GM23338 (cell line): ENCODE measurements around the gene RCCD1. TPM values are rescaled to one million over a fixed set of nuclear protein-coding genes. Genes with fewer than 3 reads are reported as not detected.

ENCODE experiments used
- ATAC-seq: fragments of 200-7000 bp; cut with Tn5 transposase; 3 replicates; pipeline ENCODE4 v1.9.1; 2020
- DNase-seq: peaks from one replicate; pipeline ENCODE4 v3.0.0-alpha.2; 2015; ENCODE audit warnings: low spot score
- H2AFZ ChIP-seq: fragments of 200-600 bp; sonication (generic); 2 replicates; pipeline ENCODE4 v1.8.0; 2016; ENCODE audit warnings: antibody characterized with exemption, mild to moderate bottlenecking, moderate library complexity
- H3F3A ChIP-seq: fragments of 200-600 bp; sonication (generic); replicated peaks from 2 replicates; pipeline ENCODE4 v1.8.0; 2017; ENCODE audit warnings: antibody characterized with exemption, mixed run types, low read depth
- H3K27ac ChIP-seq: fragments of 200-600 bp; sonication (generic); 2 replicates; pipeline ENCODE4 v1.6.1; 2016; ENCODE audit warnings: low read depth
- H3K27me3 ChIP-seq: fragments of 200-600 bp; sonication (generic); 2 replicates; pipeline ENCODE4 v1.8.0; 2016; ENCODE audit warnings: mild to moderate bottlenecking, mixed run types, moderate library complexity; ENCODE audit not compliant: insufficient read depth
- H3K36me3 ChIP-seq: fragments of 200-600 bp; sonication (generic); 2 replicates; pipeline ENCODE4 v1.8.0; 2016; ENCODE audit warnings: mild to moderate bottlenecking; ENCODE audit not compliant: insufficient read depth
- H3K4me1 ChIP-seq: fragments of 200-600 bp; sonication (generic); 2 replicates; pipeline ENCODE4 v1.8.0; 2016; ENCODE audit warnings: mild to moderate bottlenecking, moderate library complexity; ENCODE audit not compliant: insufficient read depth
- H3K4me2 ChIP-seq: fragments of 200-600 bp; sonication (generic); 2 replicates; pipeline ENCODE4 v1.7.1; 2017; ENCODE audit warnings: mixed run types
- H3K4me3 ChIP-seq: fragments of 200-600 bp; sonication (generic); 2 replicates; pipeline ENCODE4 v1.6.1; 2016; ENCODE audit warnings: mixed run types
- H3K79me2 ChIP-seq: fragments of 200-600 bp; sonication (generic); replicated peaks from 2 replicates; pipeline ENCODE4 v1.8.0; 2017; ENCODE audit warnings: mild to moderate bottlenecking; ENCODE audit not compliant: insufficient read depth
- H3K9me2 ChIP-seq: fragments of 200-600 bp; sonication (generic); 2 replicates; pipeline ENCODE4 v1.8.0; 2017; ENCODE audit not compliant: insufficient read depth
- H4K20me1 ChIP-seq: fragments of 200-600 bp; sonication (generic); replicated peaks from 2 replicates; pipeline ENCODE4 v1.8.0; 2017; ENCODE audit warnings: mild to moderate bottlenecking; ENCODE audit not compliant: insufficient read depth
- H3K27ac Mint-ChIP-seq: 2 replicates; pipeline ENCODE4 v1.8.0; 2020; ENCODE audit warnings: inconsistent platforms, mild to moderate bottlenecking, moderate library complexity, mixed read lengths
- H3K27me3 Mint-ChIP-seq: 3 replicates; pipeline ENCODE4 v1.8.0; 2022; ENCODE audit warnings: low read depth, mild to moderate bottlenecking, moderate library complexity, mixed read lengths, inconsistent platforms; ENCODE audit not compliant: insufficient read depth, poor library complexity
- H3K36me3 Mint-ChIP-seq: 3 replicates; pipeline ENCODE4 v1.8.0; 2021; ENCODE audit warnings: low read depth, mild to moderate bottlenecking, inconsistent platforms, moderate library complexity, mixed read lengths
- H3K4me1 Mint-ChIP-seq: 3 replicates; pipeline ENCODE4 v1.8.0; 2020; ENCODE audit warnings: mild to moderate bottlenecking, inconsistent platforms, mixed read lengths
- H3K4me3 Mint-ChIP-seq: 3 replicates; pipeline ENCODE4 v1.8.0; 2021; ENCODE audit warnings: moderate library complexity, mild to moderate bottlenecking, inconsistent platforms, mixed read lengths
- H3K9me3 Mint-ChIP-seq: 3 replicates; pipeline ENCODE4 v1.8.0; 2020; ENCODE audit warnings: moderate library complexity, mild to moderate bottlenecking, inconsistent platforms, mixed read lengths
- CREB1 ChIP-seq: fragments of 250-450 bp; sonication (Bioruptor Pico); IDR thresholded peaks from 2 replicates; pipeline ENCODE4 v1.5.0; 2020; ENCODE audit warnings: low read depth, mild to moderate bottlenecking, moderate library complexity
- EZH2 ChIP-seq: fragments of 200-600 bp; sonication (generic); IDR thresholded peaks from one replicate; pipeline ENCODE4 v1.8.0; 2017; ENCODE audit warnings: antibody characterized with exemption, mild to moderate bottlenecking, low read depth; ENCODE audit not compliant: unreplicated experiment
- EZH2phosphoT487 ChIP-seq: fragments of 200-600 bp; sonication (generic); IDR thresholded peaks from one replicate; pipeline ENCODE4 v1.8.1; 2018; ENCODE audit warnings: antibody characterized with exemption; ENCODE audit not compliant: unreplicated experiment
- JUNB ChIP-seq: IDR thresholded peaks from one replicate; pipeline ENCODE4 v1.6.1; 2016; ENCODE audit warnings: antibody characterized with exemption; ENCODE audit not compliant: unreplicated experiment
- NANOG ChIP-seq: IDR thresholded peaks from 2 replicates; pipeline ENCODE4 v1.6.1; 2016; ENCODE audit warnings: antibody characterized with exemption, borderline replicate concordance
- POLR2AphosphoS5 ChIP-seq: IDR thresholded peaks from 2 replicates; pipeline ENCODE4 v1.6.1; 2016; ENCODE audit warnings: antibody characterized with exemption, low read depth
- STAT1 ChIP-seq: IDR thresholded peaks from one replicate; pipeline ENCODE4 v1.6.1; 2016; ENCODE audit warnings: antibody characterized with exemption; ENCODE audit not compliant: unreplicated experiment
- ZNF114 ChIP-seq: fragments of 250-450 bp; sonication (Bioruptor Pico); IDR thresholded peaks from 2 replicates; pipeline ENCODE4 v1.5.0; 2020; ENCODE audit warnings: mild to moderate bottlenecking, moderate library complexity
- ZNF331 ChIP-seq: fragments of 250-450 bp; sonication (Bioruptor Pico); IDR thresholded peaks from 2 replicates; pipeline ENCODE4 v1.5.0; 2020; ENCODE audit warnings: low read depth, mild to moderate bottlenecking, moderate library complexity
- polyA plus RNA-seq: library from polyadenylated mRNA; unstranded; fragments of >200 nt; fragmentation: Nextera tagmentation; extraction: Ambion mirVana; gene quantifications from 2 replicates; pipeline ENCODE4 v1.2.1, GENCODE V29; 2016
- total RNA-seq: library from RNA; depleted of rRNA; stranded (reverse); fragments of >200 nt; shearing (Covaris generic); gene quantifications from 2 replicates; pipeline ENCODE4 v1.2.3, GENCODE V29; 2014
- TF ChIP-seq, protein P1 (sequence below): IDR thresholded peaks from one replicate; pipeline ENCODE4 v1.6.1; 2018; ENCODE audit warnings: antibody characterized with exemption; ENCODE audit not compliant: unreplicated experiment
- TF ChIP-seq, protein P2 (sequence below): IDR thresholded peaks from 2 replicates; pipeline ENCODE4 v1.6.1; 2016; ENCODE audit warnings: antibody characterized with exemption
- TF ChIP-seq, protein P3 (sequence below): fragments of 250-450 bp; sonication (Bioruptor Pico); IDR thresholded peaks from 2 replicates; pipeline ENCODE4 v1.5.0; 2020; ENCODE audit warnings: mild to moderate bottlenecking, moderate library complexity
- TF ChIP-seq, protein P4 (sequence below), 2 experiments: fragments of 200-600 bp in 1 of 2; sonication (generic) in 1 of 2; conservative IDR thresholded peaks; 2 replicates each; pipeline versions ENCODE4 v1.5.1 to v1.6.1; 2016 to 2017; ENCODE audit warnings: antibody characterized with exemption in 2 of 2, low read depth in 2 of 2, mild to moderate bottlenecking in 2 of 2, moderate library complexity in 1 of 2

Gene RCCD1
- total and polyA plus RNA-seq, 2 experiments from 2014 or later, result 10.8 to 17.1 TPM

DNA sequence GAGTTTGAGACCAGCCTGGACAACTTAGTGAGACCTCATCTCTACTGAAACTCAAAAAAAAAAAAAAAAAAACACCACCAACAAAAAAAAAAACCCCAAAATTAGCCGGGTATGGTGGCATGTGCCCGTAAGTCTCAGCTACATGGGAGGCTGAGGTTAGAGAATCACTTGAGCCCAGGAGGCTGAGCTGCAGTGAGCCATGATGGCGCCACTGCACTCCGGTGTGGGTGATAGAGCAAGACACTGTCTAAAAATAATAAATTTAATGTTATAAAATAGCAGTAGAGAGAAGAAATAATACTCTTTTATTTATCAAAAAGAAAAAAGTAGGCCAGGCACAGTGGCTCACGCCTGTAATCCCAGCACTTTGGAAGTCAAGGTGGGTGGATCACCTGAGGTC lies 17.4 kb downstream of the RCCD1 start:
- no peaks in the 10 kb centered on the region for H3K79me2 ChIP-seq
- TF ChIP-seq, protein P1, sequence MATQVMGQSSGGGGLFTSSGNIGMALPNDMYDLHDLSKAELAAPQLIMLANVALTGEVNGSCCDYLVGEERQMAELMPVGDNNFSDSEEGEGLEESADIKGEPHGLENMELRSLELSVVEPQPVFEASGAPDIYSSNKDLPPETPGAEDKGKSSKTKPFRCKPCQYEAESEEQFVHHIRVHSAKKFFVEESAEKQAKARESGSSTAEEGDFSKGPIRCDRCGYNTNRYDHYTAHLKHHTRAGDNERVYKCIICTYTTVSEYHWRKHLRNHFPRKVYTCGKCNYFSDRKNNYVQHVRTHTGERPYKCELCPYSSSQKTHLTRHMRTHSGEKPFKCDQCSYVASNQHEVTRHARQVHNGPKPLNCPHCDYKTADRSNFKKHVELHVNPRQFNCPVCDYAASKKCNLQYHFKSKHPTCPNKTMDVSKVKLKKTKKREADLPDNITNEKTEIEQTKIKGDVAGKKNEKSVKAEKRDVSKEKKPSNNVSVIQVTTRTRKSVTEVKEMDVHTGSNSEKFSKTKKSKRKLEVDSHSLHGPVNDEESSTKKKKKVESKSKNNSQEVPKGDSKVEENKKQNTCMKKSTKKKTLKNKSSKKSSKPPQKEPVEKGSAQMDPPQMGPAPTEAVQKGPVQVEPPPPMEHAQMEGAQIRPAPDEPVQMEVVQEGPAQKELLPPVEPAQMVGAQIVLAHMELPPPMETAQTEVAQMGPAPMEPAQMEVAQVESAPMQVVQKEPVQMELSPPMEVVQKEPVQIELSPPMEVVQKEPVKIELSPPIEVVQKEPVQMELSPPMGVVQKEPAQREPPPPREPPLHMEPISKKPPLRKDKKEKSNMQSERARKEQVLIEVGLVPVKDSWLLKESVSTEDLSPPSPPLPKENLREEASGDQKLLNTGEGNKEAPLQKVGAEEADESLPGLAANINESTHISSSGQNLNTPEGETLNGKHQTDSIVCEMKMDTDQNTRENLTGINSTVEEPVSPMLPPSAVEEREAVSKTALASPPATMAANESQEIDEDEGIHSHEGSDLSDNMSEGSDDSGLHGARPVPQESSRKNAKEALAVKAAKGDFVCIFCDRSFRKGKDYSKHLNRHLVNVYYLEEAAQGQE, result no peak
- TF ChIP-seq, protein P2, sequence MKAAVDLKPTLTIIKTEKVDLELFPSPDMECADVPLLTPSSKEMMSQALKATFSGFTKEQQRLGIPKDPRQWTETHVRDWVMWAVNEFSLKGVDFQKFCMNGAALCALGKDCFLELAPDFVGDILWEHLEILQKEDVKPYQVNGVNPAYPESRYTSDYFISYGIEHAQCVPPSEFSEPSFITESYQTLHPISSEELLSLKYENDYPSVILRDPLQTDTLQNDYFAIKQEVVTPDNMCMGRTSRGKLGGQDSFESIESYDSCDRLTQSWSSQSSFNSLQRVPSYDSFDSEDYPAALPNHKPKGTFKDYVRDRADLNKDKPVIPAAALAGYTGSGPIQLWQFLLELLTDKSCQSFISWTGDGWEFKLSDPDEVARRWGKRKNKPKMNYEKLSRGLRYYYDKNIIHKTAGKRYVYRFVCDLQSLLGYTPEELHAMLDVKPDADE, result no peak
- no peak for TF ChIP-seq POLR2AphosphoS5
- no peak for TF ChIP-seq ZNF331 (CRISPR knock-in tag)
- no peak for TF ChIP-seq NANOG
- TF ChIP-seq EZH2, result no peak
- no peak for TF ChIP-seq STAT1
- TF ChIP-seq, protein P3, sequence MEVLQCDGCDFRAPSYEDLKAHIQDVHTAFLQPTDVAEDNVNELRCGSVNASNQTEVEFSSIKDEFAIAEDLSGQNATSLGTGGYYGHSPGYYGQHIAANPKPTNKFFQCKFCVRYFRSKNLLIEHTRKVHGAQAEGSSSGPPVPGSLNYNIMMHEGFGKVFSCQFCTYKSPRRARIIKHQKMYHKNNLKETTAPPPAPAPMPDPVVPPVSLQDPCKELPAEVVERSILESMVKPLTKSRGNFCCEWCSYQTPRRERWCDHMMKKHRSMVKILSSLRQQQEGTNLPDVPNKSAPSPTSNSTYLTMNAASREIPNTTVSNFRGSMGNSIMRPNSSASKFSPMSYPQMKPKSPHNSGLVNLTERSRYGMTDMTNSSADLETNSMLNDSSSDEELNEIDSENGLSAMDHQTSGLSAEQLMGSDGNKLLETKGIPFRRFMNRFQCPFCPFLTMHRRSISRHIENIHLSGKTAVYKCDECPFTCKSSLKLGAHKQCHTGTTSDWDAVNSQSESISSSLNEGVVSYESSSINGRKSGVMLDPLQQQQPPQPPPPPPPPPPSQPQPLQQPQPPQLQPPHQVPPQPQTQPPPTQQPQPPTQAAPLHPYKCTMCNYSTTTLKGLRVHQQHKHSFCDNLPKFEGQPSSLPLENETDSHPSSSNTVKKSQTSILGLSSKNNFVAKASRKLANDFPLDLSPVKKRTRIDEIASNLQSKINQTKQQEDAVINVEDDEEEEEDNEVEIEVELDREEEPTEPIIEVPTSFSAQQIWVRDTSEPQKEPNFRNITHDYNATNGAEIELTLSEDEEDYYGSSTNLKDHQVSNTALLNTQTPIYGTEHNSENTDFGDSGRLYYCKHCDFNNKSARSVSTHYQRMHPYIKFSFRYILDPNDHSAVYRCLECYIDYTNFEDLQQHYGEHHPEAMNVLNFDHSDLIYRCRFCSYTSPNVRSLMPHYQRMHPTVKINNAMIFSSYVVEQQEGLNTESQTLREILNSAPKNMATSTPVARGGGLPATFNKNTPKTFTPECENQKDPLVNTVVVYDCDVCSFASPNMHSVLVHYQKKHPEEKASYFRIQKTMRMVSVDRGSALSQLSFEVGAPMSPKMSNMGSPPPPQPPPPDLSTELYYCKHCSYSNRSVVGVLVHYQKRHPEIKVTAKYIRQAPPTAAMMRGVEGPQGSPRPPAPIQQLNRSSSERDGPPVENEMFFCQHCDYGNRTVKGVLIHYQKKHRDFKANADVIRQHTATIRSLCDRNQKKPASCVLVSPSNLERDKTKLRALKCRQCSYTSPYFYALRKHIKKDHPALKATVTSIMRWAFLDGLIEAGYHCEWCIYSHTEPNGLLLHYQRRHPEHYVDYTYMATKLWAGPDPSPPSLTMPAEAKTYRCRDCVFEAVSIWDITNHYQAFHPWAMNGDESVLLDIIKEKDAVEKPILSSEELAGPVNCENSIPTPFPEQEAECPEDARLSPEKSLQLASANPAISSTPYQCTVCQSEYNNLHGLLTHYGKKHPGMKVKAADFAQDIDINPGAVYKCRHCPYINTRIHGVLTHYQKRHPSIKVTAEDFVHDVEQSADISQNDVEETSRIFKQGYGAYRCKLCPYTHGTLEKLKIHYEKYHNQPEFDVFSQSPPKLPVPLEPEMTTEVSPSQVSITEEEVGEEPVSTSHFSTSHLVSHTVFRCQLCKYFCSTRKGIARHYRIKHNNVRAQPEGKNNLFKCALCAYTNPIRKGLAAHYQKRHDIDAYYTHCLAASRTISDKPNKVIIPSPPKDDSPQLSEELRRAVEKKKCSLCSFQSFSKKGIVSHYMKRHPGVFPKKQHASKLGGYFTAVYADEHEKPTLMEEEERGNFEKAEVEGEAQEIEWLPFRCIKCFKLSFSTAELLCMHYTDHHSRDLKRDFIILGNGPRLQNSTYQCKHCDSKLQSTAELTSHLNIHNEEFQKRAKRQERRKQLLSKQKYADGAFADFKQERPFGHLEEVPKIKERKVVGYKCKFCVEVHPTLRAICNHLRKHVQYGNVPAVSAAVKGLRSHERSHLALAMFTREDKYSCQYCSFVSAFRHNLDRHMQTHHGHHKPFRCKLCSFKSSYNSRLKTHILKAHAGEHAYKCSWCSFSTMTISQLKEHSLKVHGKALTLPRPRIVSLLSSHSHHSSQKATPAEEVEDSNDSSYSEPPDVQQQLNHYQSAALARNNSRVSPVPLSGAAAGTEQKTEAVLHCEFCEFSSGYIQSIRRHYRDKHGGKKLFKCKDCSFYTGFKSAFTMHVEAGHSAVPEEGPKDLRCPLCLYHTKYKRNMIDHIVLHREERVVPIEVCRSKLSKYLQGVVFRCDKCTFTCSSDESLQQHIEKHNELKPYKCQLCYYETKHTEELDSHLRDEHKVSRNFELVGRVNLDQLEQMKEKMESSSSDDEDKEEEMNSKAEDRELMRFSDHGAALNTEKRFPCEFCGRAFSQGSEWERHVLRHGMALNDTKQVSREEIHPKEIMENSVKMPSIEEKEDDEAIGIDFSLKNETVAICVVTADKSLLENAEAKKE (CRISPR knock-in tag), result no peak
- no peak for TF ChIP-seq EZH2phosphoT487
- TF ChIP-seq JUNB, result no peak
- no peak for TF ChIP-seq CREB1
- TF ChIP-seq ZNF114 (CRISPR knock-in tag), result no peak
- TF ChIP-seq, protein P4, sequence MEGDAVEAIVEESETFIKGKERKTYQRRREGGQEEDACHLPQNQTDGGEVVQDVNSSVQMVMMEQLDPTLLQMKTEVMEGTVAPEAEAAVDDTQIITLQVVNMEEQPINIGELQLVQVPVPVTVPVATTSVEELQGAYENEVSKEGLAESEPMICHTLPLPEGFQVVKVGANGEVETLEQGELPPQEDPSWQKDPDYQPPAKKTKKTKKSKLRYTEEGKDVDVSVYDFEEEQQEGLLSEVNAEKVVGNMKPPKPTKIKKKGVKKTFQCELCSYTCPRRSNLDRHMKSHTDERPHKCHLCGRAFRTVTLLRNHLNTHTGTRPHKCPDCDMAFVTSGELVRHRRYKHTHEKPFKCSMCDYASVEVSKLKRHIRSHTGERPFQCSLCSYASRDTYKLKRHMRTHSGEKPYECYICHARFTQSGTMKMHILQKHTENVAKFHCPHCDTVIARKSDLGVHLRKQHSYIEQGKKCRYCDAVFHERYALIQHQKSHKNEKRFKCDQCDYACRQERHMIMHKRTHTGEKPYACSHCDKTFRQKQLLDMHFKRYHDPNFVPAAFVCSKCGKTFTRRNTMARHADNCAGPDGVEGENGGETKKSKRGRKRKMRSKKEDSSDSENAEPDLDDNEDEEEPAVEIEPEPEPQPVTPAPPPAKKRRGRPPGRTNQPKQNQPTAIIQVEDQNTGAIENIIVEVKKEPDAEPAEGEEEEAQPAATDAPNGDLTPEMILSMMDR (conservative IDR thresholded peaks at IDR 0.05; ENCODE audit: low read depth in 2 of 2), result no peak
- ATAC-seq (no peak), DNase-seq (no peak)
- H2AFZ ChIP-seq, result no peak overlapping the region
- no peaks in the 10 kb centered on the region for H3K4me1 ChIP-seq
- H3F3A ChIP-seq, result peaks cover 11% of the 10 kb centered on the region; the same call in 1 of the 2 replicates
- no peaks in the 10 kb centered on the region for H3K9me3 Mint-ChIP-seq
- H3K36me3 ChIP-seq, result peaks cover 84% of the 10 kb centered on the region
- no peak overlapping the region for H3K4me3 Mint-ChIP-seq
- H3K27ac Mint-ChIP-seq, result no peak overlapping the region
- peaks cover 17% of the 10 kb centered on the region for H4K20me1 ChIP-seq
- peaks cover 3% of the 10 kb centered on the region for H3K27me3 Mint-ChIP-seq
- H3K4me3 ChIP-seq, result no peak overlapping the region
- no peak overlapping the region for H3K4me2 ChIP-seq
- H3K36me3 Mint-ChIP-seq, result peaks cover 79% of the 10 kb centered on the region
- H3K27ac ChIP-seq, result no peak overlapping the region
- H3K27me3 ChIP-seq, result no peaks in the 10 kb centered on the region
- no peaks in the 10 kb centered on the region for H3K4me1 Mint-ChIP-seq
- no peaks in the 10 kb centered on the region for H3K9me2 ChIP-seq
